Colonic mucosa (tissue), 4 donors: ENCODE measurements around the gene REEP1. TPM values are rescaled to one million over a fixed set of nuclear protein-coding genes. Genes with fewer than 3 reads are reported as not detected.

ENCODE experiments used
- DNase-seq: peaks from one replicate; pipeline ENCODE4 v3.0.0-alpha.2; 2020
- H3K27ac ChIP-seq: fragments of 200-600 bp; one replicate; pipeline ENCODE4 v1.8.0; 2021
- H3K27me3 ChIP-seq: fragments of 200-600 bp; one replicate; pipeline ENCODE4 v1.8.0; 2021
- H3K36me3 ChIP-seq: fragments of 200-600 bp; one replicate; pipeline ENCODE4 v1.8.0; 2021
- H3K4me1 ChIP-seq: fragments of 200-600 bp; one replicate; pipeline ENCODE4 v1.8.0; 2021; ENCODE audit warnings: mild to moderate bottlenecking
- H3K4me3 ChIP-seq: fragments of 200-600 bp; one replicate; pipeline ENCODE4 v1.8.0; 2021
- H3K9ac ChIP-seq, 2 donors: one replicate each; pipeline ENCODE4 v1.7.0; 2013; ENCODE audit warnings: control low read depth in 2 of 2, low read depth in 2 of 2, low read length in 2 of 2
- H3K9me3 ChIP-seq: fragments of 200-600 bp; one replicate; pipeline ENCODE4 v1.8.0; 2021
- intact Hi-C: fragments of 100-400 bp; cut with DNase I; formaldehyde crosslinking; loops from one replicate; pipeline ENCODE4 v1.14.1; 2022
- total RNA-seq, 2 donors: library from RNA; stranded (reverse); fragmentation: NEBNext Ultra II Directional in 1 of 2; extraction: Animal tissue kit (Norgen Biotek cat#: 25700) in 1 of 2; gene quantifications; one replicate each; pipeline ENCODE4 v1.2.1, GENCODE V29; 2021
- TF ChIP-seq, protein P1 (sequence below): fragments of 200-600 bp; IDR thresholded peaks from one replicate; pipeline ENCODE4 v1.8.0; 2022; ENCODE audit warnings: antibody characterized with exemption, mild to moderate bottlenecking
- donor health status: healthy.
- donor health status: DM: no; HTN: no; CAD: no.
- donor health status: DM: no; HTN: no; CAD: no.

The REEP1 gene
- total RNA-seq, 2 donors from 2014 or later = 1.8 to 5.7 TPM

DNA sequence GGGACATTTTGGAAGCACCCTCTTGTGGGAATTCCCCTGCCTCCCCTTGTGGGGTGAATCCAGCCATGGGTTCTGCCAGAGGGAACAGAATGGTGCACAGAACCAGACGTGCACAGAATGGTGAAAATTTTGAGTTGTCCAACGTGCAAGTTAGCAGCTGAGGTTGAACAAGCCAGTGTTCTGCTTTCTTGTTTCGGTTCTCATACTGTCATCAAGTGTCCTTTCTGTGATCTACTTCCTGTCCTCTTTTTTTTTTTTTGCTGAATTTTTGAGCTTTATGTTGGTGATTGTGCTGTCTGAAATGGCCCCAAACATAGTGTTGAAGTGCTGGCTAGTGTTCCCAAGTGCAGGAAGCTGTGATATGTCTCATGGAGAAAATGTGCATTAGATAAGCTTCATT is 21.5 kb upstream of the REEP1 start:
- DNase-seq = no peak
- no peaks in the 10 kb centered on the region for H3K36me3 ChIP-seq
- H3K27me3 ChIP-seq = no peaks in the 10 kb centered on the region
- H3K9ac ChIP-seq = no peak overlapping the region
- TF ChIP-seq, protein P1, sequence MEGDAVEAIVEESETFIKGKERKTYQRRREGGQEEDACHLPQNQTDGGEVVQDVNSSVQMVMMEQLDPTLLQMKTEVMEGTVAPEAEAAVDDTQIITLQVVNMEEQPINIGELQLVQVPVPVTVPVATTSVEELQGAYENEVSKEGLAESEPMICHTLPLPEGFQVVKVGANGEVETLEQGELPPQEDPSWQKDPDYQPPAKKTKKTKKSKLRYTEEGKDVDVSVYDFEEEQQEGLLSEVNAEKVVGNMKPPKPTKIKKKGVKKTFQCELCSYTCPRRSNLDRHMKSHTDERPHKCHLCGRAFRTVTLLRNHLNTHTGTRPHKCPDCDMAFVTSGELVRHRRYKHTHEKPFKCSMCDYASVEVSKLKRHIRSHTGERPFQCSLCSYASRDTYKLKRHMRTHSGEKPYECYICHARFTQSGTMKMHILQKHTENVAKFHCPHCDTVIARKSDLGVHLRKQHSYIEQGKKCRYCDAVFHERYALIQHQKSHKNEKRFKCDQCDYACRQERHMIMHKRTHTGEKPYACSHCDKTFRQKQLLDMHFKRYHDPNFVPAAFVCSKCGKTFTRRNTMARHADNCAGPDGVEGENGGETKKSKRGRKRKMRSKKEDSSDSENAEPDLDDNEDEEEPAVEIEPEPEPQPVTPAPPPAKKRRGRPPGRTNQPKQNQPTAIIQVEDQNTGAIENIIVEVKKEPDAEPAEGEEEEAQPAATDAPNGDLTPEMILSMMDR = no peak
- intact Hi-C loops = no loop called here
- H3K4me3 ChIP-seq = no peak overlapping the region
- no peak overlapping the region for H3K27ac ChIP-seq
- H3K9me3 ChIP-seq = no peaks in the 10 kb centered on the region
- H3K4me1 ChIP-seq = no peaks in the 10 kb centered on the region

GRCh38 chr2:86357392-86357963 is 20.1 kb upstream of the REEP1 start:
- no peak overlapping the region for H3K27ac ChIP-seq
- H3K9me3 ChIP-seq = no peaks in the 10 kb centered on the region
- no peaks in the 10 kb centered on the region for H3K36me3 ChIP-seq
- no peak overlapping the region for H3K4me3 ChIP-seq
- H3K9ac ChIP-seq = no peak overlapping the region
- TF ChIP-seq, protein P1 = no peak
- no peak for DNase-seq
- no peaks in the 10 kb centered on the region for H3K27me3 ChIP-seq
- intact Hi-C loops = no loop called here
- no peaks in the 10 kb centered on the region for H3K4me1 ChIP-seq

DNA sequence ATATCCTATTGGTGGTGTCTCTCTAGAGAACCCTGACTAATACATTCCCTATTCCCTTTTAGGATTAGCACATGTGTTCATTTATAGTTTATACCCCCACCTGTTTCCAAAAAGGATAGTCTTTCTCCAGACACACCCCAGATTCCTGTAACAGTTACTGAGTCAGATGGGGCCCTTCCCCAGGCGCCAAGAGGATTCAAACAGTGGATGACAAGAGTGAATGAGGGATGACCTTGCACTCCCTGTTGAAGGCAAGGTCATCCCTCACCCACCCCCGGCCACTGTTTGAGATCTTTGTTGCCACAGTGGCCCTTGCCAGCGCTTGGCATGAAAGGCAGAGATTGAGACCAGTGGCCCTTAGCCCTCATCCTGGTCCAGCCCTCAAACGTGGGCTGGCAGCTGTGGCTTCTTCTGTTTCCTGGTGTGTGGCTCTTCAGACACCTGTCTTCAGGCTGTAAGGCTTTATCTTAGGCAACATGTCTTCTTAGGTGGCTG is 15.3 kb upstream of the REEP1 start:
- TF ChIP-seq, protein P1 = no peak
- Histone ChIP-seq H3K4me1 (no peaks in the 10 kb centered on the region), H3K36me3 (no peaks in the 10 kb centered on the region), H3K4me3 (no peak overlapping the region), H3K27ac (no peak overlapping the region), H3K9ac (no peak overlapping the region), H3K27me3 (no peaks in the 10 kb centered on the region), H3K9me3 (no peaks in the 10 kb centered on the region)
- DNase-seq = no peak
- intact Hi-C loops = no loop called here

DNA sequence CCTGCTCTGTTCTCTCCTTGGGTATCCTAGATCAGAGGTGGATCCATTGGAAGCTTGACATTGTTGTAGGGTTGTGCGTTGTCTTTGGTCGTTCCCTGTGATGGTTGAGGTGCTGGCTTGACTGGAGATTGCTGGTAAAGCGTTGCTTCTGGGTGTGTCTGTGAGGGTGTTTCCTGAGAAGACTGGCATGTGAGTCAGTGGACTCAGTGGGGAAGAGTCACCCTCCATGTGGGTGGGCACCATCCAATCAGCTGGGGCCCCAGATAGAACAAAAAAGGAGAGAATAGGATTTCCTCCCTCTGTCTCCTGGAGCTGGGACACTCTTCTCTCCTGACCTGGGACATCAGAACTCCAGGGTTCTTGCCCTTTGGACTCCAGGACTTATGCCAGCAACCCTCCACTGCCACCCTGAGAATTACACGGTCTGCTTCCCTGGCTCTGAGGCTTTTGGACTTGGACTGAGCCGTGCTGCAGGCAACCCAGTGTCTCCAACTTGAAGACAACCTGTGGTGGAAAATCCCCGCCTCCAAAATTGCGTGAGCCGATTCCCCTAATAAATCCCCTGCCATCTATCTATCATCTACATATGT is 14.8 kb upstream of the REEP1 start:
- TF ChIP-seq, protein P1 = no peak
- no peak for DNase-seq

GRCh38 chr2:86350751-86351150 is 13.3 kb upstream of the REEP1 start:
- H3K36me3 ChIP-seq = no peaks in the 10 kb centered on the region
- H3K4me1 ChIP-seq = no peaks in the 10 kb centered on the region
- intact Hi-C loops = no loop called here
- DNase-seq = no peak
- TF ChIP-seq, protein P1 = no peak
- H3K4me3 ChIP-seq = no peak overlapping the region
- no peaks in the 10 kb centered on the region for H3K27me3 ChIP-seq
- H3K27ac ChIP-seq = no peak overlapping the region
- no peak overlapping the region for H3K9ac ChIP-seq
- no peaks in the 10 kb centered on the region for H3K9me3 ChIP-seq

More for the DNA sequence above, 14.8 kb upstream of the REEP1 start:
- intact Hi-C loops = no loop called here
- no peaks in the 10 kb centered on the region for H3K4me1 ChIP-seq
- H3K4me3 ChIP-seq = no peak overlapping the region
- no peak overlapping the region for H3K9ac ChIP-seq
- H3K27ac ChIP-seq = no peak overlapping the region
- H3K9me3 ChIP-seq = no peaks in the 10 kb centered on the region
- H3K27me3 ChIP-seq = no peaks in the 10 kb centered on the region
- H3K36me3 ChIP-seq = no peaks in the 10 kb centered on the region
